ENCODE data around the gene GSTA3.
A peak's percentile ranks its signal among the peaks of the same experiment; 100 is the strongest.
"Not testable (repeated sequence)": the region's sequence is repeated elsewhere in the genome, so short reads cannot be mapped to it uniquely, and the experiment has no call there.

Gene GSTA3

GRCh38 chr6:52909131-52909530 lies 367 bp downstream of the GSTA3 start:
- no peak for DNase-seq

DNA sequence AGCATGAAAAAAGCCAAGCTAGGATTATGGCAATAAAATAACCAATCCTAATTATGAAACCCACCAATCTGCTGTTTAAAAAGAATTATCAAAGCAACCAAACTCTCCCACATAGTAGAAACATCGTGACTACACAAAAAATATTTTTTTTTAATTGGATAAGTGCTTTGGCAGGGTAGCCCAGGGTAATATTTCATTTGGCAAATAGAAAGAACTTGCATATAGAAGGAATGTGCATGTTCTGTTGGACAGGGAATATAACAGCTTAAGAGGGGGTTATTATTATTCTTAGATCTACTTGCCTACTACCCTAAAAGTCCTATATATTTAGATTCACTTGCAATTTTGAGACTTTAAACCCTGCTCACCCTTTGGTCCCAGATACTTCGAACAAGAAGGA lies 972 bp downstream of the GSTA3 start:
- no peak for DNase-seq

DNA sequence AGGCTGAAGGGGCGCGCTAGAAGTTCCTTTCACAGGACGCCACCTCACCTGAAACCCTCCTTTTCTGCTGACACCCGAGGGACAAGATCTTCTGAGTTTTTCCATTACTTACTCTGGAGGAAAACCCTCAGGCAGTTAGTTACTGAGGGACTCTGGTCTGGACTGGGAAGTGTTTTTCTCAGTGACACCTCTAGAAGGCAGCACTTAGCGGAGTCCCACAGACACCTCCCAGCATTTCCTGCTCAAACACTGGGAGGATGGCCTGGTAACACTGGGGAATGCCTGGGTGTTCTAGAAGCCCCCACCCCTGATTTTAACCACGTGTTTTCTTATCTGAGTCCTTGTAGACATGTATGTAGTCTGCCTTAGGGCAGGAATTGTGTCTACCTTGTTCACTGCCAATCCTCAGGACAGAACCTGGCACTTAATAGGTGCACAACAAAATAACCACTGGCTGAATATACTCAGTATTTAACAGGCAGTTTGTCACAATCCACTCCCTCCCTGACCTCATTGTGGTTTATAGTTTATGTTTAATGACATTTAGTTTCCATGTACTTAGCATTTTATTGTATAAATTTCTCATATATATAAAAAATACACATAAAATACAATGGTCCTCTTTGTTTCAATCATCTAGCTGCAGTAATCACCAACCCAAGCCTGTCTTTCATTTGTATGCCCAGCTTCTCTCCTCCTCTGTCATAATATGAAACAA lies 4.8 kb downstream of the GSTA3 start:
- no peak for DNase-seq

DNA sequence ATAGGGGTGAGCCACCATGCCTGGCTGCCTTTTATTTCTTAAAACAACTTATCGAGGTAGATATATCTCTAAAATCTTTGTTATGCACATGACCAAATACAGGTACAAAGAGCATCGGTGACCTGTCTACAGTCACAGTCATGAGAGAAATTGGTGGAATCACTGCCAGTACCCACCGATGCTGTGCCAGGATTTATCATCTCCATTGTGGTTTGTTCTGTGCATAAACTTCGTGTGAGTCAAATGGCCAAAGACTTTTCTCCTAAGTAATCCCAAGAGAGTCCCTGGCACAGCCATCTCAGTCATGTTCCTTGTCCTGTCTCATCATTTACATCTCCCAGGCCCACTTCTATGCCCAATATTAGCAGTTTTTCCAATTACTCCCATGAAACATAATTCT lies 9.0 kb downstream of the GSTA3 start:
- DNase-seq = no peak

GRCh38 chr6:52895790-52896189 lies 13.7 kb downstream of the GSTA3 start:
- DNase-seq = not testable (repeated sequence)

DNA sequence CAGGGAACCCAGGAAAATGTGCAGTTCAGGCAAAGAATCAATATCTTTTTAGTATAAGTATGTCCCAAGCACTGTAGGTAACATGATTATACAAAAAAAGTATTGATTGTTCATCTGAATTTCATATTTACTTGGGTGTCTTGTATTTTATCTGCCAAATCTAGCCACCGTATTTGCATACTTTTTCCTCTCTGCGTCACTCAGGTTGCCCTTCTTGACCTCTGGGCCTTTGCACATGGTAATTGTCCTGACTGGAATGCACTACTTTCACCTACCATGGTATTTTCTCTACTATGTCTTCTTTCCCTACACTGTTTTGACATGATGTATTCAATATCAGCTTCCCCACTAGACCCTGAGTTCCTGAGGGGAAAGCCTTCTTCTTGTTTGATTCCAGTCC lies 15.2 kb downstream of the GSTA3 start:
- no peak for DNase-seq

- no peak for DNase-seq
These were observed 15.7 kb downstream of the GSTA3 start for GRCh38 chr6:52893803-52894202.

GRCh38 chr6:52893221-52893620 lies 16.3 kb downstream of the GSTA3 start:
- no peak for DNase-seq

DNA sequence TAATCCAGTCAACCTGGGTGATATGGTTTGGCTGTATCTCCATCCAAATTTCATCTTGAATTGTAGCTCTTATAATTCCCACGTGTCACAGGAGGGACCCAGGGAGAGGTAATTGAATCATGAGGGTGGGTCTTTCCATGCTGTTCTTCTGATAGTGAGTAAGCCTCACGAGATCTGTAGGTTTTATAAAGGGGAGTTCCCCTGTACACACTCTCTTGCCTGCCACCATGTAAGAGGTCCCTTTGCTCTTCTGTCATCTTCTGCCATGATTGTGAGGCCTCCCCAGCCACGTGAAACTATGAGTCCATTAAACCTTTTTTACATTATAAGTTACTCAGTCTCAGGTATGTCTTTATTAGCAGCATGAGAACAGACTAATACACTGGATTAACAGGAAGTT lies 19.5 kb downstream of the GSTA3 start:
- no peak for DNase-seq

GRCh38 chr6:52887910-52888524 lies 21.5 kb downstream of the GSTA3 start:
- DNase-seq = no peak

DNA sequence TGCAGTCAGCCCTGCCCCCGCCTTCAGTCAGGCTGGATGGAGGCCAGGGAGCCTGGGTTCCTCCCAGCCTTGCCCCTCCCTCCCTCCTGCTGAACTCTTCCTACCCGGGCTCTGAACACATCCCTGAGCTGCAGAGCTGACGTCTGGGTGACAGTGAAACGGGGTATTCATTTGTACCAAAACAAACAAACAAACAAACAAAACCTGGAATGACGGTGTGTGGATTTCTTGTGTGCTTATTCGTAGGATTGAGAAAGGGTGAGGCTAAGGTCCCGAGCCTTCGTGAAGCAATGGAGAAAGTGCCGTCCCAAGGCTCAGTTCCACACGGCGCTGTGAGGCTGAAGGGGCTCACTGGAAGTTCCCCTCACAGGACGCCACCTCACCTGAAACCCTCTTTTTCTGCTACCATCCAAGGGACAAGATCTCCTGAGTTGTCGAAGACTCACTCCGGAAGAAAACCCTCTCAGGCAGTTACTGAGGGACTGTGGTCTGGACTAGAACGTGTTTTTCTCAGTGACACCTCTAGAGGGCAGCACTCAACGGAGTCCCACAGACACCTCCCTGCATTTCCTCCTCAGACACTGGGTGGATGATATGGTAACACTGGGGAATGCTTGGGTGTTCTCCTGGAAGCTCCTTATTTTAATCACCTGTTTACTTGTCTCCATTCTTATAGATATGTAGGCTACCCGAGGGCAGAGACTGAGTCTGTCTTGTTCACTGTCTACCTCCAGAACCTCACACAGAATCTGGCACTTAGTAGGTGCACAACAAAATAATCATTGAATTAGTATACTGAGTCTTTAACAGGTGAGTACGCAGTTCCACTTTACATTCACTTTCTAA lies 27.3 kb downstream of the GSTA3 start:
- DNase-seq = peak; percentile 9

DNA sequence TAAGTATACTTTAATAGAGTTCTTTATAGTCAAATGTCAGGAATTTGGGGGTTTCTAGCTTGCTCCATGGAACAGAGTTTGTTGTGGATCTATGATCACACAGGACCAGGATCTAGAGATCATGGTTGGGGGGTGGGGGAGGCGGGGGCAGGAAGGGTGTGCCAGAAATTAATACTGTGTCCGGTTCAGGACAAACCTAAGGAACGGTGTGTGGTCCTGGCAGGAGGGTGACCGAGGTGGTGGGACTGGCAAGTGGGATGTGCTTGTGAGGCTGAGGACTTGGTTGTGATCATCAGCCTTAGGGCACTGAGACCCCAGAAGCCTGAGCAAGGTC lies 27.9 kb downstream of the GSTA3 start:
- DNase-seq = no peak

GRCh38 chr6:52877786-52878185 lies 31.7 kb downstream of the GSTA3 start:
- no peak for DNase-seq

DNA sequence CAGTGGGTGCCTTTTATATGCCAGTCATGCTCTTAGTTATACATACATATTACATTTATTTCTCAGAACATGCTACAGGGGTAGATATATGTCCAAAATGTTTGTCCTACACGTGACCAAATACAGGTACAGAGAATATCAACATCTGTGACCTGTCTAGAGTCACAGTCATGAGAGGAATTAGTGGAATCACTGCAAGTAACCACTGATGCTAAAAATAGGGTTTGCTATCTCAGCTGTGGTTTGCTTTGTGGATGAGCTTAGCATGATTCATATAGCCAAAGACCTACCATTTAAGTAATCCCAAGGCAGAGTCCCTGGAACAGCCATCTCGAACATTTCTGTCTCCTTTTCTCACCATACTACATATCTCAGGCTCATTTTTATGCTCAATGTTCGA lies 32.3 kb downstream of the GSTA3 start:
- no peak for DNase-seq

GRCh38 chr6:52876056-52876787 lies 33.3 kb downstream of the GSTA3 start:
- DNase-seq = peak; percentile 2

DNA sequence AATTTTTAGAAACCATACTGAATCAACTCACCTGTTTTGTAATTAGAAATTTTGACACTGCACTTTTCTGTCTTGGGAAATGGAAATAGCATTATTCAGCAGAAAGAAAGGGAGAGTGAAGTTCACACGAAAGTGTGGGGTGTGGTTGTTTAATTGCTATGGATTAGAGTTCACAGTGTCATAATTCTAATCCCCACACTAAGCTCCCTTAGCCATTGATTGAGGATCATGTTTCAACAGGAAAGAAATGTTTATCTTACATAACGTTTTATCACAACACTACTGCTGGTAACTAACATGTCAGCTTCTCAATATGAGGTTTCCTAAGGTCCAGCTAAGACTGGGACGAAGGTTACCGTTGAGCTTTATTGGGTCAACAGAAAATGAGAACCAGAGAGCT lies 37.5 kb downstream of the GSTA3 start:
- no peak for DNase-seq

DNA sequence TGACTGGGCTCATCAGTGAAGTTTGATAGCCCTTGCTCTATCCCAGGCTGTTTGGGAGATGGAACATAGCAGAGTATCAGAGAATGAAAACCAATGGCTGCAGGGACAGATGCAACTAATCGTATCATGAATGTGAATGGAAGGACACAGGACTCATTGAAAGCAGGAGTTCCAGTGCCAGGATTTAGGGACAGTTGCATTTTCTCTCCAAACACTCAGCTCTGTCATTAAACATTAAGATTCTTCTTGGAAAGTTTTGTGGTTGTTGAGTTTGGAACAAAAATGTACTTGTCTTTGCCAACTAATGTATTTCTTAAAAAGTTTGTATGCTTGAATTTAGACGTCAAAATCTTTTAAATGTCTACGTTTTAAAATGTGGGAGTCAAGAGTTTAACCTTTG lies 37.9 kb downstream of the GSTA3 start:
- no peak for DNase-seq

- DNase-seq = not testable (repeated sequence)
These were observed 39.0 kb downstream of the GSTA3 start for GRCh38 chr6:52870335-52871091.

GRCh38 chr6:52868899-52869298 lies 40.6 kb downstream of the GSTA3 start:
- DNase-seq = not testable (repeated sequence)

DNA sequence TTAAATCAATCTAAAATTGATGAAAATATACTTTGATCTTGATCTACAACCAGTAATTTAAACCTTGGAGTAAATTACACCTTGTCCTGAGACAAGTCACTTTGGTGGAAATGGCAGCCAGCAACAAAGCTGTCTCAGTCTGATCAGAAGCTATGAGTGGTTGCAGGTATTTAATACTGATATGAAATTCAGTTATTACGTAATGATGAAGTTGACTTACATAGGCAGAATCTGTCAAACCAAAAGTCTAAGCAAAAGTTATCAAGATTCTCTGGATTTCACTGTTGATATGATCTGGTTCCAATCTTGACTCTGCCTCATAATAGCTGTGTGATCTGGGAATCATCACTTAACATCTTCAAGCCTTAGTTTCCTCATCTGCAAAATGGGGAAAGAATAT lies 41.3 kb downstream of the GSTA3 start:
- DNase-seq = no peak

DNA sequence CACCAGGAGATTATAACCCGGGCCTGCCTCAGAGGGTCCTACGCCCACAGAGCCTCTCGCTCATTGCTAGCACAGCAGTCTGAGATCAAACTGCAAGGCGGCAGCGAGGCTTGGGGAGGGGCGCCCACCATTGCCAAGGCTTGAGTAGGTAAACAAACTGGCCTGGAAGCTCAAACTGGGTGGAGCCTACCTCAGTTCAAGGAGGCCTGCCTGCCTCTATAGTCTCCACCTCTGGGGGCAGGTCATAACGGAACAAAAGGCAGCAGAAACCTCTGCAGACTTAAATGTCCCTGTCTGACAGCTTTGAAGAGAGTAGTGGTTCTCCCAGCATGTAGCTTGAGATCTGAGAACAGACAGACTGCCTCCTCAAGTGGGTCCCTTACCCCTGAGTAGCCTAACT lies 48.3 kb downstream of the GSTA3 start:
- not testable (repeated sequence) for DNase-seq

DNA sequence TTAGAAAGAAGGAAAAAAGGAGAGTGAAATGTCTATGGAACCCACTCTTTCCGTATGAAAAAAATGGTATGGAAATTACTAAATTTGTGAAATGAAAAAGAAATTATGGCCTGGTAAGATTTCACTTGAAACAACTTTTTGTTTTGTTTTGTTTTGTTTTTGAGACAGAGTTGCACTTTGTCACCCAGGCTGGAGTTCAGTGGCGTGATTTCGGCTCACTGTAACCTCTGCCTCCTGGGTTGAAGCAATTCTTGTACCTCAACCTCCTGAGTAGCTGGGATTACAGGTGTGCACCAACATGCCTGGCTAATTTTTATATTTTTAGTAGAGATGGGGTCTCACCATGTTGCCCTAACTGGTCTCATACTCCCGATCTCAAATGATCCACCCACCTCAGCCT lies 51.1 kb downstream of the GSTA3 start:
- no peak for DNase-seq

DNA sequence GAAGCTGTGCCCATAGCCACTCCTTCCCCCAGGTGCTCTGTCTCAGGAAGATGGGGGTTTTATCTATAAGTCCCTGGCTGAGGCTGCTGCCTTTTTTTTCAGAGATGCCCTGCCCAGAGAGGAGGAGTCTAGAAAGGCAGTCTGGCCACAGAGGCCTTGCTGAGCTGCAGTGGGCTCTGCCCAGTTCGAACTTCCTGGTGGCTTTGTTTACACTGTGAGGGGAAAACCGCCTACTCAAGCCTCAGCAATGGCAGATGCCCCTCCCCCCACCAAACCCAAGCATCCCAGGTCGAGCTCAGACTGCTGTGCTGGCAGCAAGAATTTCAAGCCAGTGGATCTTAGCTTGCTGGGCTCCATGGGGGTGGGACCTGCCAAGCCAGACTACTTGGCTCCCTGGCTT lies 53.4 kb downstream of the GSTA3 start:
- not testable (repeated sequence) for DNase-seq
